Activated CD8-positive, alpha-beta memory T cell treated with anti-CD3 and anti-CD28 coated beads for 4 hours (primary cell): ENCODE data around the gene PDE1C.

Experiments used
- DNase-seq, 2 donors: peaks; one replicate each; pipeline ENCODE4 v3.0.0-alpha.2; 2020; ENCODE audit warnings: low read depth in 2 of 2

PDE1C gene

DNA sequence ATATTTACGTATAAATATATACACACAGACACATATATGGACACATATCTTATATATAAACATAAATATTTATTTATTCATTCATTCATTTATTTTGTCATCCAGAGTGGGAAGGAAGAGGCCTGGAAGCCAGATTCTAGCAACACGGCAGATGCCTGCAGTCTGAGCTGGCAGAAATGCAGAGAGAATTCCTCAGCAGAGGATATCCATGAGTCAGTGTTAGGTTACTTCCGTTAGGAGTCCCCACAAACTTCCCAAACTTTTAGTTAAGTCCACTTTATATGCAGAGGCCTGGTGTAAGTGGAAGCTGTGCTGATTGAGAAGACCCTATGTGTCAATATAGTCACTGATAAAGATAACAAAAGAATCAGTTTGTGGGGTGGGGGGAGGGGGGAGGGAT, 293.6 kb downstream of the PDE1C start:
- DNase-seq: no peak

DNA sequence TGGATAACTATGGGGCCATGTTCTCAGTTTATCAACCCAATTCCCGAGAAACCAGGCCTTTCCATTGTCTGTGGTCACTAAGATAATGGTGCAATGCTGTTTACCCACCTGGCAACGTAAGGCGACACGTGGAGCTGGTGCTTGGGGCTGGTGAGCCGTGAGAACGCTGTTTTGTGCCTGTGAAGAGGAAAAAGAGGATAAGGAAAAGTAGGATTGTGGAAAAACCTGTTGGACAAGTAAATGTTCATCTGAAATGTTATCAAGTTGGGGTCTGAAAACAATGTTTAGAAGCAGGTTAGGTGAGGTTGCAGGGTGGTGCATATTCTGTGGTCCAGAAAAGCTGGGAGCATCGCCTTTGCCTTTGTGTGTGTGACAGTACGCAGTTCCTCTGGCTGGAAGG, 294.7 kb downstream of the PDE1C start:
- no peak for DNase-seq

DNA sequence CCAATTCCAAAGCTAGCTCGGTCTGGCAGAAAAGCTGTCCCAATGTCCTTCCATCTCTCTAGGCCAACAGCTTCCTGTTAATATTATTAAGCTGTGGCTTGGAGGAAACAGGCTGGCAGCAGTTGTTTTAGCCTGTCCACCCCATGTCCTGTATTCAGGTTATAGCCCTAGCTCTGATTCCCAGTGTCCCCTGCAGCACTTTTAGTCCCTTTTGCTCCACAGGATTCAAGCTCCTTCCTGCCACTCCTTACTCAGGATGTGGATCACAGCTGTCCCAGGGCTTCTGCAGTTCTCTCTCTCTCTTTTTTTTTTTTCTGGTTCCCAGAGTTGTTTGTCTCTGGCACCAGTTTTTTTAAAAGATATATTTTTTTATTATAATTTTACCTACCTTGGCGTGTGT, 298.0 kb downstream of the PDE1C start:
- no peak for DNase-seq

DNA sequence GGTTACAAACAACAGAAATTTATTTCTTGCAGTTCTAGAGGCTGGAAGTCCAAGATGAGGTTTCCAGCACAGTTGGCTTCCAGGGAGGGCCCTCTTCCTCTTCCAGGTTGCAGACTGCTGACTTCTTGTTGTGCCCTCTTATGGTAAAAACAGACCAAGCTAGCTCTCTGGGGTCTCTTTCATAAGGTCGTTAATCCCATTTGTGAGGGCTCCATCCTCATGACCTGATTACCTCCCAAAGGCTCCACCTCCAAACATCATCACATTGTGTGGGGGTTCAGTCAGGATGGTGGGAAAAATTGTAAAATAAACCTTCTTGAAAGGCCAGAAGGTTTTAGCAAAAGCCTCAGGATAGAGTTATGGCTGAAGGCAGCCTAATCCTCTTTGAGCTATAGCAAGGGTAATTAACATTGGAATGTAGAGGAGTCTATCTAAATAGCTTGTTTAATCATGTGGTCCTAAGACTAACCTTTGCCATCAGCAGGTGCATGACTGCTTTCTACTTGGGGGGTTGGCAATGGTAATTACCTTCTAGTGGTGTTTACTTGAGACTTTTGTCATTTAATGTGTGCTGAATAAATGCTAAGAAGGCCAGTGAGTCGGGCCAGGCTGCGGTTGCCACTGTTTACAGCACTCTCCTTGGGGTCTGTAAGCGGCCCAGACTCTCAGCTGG, 302.4 kb downstream of the PDE1C start:
- no peak for DNase-seq

DNA sequence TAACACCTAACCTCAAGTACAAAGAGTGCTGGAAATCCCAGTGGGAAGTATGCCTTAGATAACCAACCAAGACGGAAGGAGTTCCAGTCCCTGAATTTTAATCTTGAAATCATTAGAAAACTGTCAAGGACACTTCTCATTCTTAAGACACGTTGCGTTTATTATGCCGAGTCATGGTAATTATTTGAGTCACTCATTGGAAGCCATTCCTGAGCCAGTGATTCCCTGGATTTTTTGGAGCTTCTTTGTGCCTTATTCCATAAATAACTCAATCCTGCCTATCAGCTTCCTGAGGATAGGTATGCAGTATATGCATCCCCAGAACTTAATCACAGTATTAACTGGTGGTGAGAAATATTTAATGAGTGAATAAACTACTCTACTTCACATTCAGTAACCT, 305.7 kb downstream of the PDE1C start:
- no peak for DNase-seq

DNA sequence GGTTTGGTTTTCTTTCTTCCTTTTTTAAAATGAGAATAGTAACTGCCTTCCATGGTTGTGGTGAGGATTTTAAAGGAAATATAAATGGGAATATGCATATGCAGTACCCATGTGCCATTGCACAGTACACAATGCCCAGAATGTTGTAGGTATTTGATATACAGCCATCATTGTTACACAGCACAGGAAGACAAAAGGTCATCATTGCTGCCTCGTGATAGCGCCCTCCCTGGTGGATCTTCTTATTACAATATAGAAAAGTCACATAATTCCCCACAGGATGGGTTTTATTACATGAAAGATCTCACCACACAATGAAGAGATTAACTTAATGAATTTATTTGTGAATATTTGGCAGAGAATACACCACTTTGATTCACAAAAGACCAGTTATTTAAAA, 306.7 kb downstream of the PDE1C start:
- DNase-seq: no peak

DNA sequence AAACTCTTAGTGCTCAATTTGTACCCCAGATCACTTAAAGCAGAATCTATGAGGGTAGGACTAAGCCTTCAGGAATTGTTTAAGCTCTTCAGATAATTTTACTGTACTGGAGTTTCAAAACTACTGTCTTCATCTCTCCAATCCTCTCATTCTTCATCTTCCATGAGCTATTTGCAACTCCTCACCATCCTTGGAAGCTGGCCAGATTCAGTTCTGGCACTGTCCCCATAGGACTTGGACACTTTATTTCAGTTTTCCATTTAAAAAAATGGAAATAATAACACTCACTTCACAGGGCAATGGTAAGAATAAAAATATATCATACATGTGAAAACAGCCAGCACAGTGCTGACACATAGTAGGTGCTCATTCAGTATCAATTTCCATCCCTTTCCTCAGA, 308.6 kb downstream of the PDE1C start:
- DNase-seq: no peak

DNA sequence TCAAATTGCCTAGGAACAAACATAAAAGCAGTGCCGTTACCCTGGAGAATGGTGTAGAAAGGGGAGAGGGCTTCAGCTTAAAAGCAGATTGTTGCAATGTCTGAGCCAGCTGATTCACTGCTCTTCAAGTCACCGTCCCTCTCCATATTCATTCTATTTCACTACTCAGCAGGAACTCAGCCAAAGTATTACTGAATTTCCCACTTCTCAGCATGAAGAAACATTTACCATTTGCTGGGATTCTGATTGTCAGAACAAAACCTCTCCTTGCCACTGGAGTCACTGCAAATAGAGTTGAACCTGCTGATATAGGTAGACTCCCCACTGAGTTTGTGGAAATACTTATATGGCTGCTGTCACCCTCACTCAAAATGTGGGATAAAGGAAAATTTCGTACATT, 311.5 kb downstream of the PDE1C start:
- no peak for DNase-seq

DNA sequence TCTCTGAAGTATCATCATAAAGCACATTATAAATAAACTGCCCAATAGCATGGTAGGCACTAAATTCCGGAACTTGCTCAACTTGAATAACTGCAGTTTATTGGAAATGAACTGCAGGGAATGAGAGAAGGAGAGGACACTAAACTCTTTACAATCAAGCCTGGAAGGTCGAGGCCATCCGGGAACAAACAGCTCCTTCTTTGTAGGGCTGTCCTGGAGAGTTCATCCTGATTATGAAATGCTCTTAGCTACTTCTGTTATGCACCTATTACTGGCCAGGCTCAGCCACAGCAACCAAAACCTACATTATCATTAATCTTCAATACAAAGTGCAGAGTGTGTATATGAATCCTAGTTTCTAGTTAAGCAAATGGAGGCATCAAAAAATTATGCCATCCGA, 318.5 kb downstream of the PDE1C start:
- no peak for DNase-seq

DNA sequence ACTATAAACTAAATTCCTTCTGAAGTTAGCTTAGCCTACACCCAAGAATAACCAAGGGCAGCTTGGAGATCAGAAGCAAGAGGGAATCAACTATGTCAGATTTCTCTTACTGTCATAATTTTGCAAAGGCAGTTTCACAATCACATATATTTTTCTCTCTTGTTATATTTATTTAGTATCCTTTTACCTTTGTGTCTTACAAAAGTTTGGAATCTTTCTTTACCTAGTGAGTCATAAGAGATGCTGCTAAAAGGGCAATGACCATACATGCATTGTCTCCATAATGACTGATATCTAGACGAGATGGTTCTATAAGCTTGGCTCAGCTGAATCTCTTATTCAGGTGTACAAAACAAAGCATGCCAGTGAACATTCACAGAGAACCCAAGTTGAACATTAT, 322.1 kb downstream of the PDE1C start:
- DNase-seq: no peak

DNA sequence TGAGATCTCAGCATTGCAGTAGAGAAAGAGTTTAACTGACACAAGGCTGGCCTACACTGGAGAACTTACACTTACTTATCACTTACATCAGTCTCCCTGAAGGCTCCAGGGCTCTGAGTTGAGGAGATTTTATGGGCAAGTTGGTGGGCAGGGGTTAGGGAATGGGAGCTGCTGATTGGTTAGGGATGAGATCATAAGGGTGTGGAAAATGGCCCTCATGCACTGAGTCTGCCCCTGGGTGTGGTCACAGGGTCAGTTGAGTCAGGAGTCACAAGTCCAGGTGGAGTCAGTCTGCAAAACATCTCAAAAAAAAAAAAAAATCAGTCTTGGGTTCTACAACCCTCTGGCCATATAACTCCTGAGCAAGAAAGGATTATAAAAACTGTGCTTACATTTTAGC, 322.7 kb downstream of the PDE1C start:
- DNase-seq: no peak

DNA sequence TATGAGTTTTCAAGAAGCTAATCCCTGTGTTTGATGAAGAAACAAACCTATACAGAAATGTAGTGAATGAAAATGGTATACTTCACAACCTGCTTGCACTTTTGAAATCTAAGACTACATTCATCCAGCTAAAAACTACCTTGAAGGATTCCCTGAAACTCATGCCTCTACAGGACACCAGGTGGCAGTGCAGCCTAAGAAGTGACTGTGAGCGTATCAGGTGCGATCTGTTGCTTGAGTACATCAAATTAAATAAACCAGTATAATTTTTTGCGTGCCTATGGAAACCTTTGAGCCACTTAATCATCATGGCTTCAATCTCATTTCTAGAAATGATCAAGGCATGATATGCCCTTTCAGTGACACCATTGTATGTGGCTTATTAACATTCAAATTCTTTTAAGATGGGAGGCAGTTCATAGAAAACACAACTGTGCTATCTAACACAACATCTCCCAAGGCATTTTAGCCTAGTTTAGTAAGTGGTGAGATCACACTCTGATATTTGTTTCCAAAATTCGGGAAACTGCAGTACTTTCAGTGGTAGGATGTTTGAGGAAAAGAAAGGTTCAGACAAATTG, 325.8 kb downstream of the PDE1C start:
- no peak for DNase-seq

DNA sequence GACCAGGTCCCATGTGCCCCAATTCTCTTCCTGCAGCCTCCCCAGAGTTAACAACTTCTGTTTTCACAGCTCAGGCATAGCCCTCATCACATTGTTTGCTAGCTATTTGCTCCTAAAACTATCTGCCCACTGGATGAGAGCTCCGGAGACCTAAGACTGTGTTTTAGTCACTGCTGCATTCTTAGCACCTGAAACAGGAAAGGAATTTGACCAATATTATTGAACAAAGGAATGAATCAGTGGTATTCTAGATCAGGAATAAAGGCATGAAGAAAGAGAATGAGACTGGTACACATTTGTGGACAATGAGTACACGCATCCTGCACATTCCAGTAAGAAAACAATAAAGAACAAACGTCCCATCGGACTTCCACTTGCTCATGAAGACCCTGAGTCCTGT, 328.4 kb downstream of the PDE1C start:
- no peak for DNase-seq

DNA sequence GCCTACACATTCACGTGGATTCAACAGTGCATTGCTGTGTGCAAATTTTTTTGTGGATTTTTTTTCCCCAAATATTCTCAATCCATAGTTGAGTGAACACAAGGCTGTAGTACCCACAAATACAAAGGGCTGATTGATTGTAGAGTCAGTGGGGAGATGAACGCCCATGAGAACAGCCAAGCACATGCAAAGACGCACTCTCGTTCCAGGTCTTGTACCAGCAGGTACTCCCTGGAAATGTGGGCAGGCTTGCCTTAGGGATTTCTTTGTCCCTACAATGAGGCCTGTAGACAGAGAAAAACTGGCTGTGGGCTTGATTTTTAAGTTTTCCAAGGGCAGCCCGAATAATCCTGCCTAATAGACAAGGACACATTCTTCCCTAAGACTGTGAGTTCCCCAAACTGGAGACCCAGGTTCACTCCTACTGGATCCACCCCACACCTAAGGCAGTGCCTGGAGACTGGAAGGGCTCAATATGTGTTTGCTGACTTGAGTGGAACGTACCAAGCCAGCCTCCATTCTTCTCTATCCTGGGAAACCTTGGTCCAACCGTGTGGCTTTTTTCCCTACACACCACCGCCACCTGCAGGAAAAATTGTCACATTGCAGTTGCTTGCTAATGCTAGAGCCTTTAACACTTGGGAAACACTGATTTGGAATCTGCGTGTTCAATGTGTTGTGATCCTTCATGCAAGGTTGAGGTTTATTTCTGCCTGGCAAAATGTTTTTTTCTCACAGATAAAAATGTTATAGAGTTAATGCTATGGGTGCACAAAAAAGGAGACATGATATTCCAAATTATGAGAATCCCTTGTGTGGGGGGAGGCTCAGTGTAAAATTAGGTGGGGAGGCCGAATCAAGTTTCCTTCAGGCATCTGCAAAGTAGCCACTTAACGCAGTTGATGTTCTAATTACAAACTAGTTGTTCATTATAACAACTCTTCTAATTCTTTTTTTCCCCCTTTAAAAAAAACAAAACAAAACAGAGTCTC, 333.9 kb downstream of the PDE1C start:
- no peak for DNase-seq

DNA sequence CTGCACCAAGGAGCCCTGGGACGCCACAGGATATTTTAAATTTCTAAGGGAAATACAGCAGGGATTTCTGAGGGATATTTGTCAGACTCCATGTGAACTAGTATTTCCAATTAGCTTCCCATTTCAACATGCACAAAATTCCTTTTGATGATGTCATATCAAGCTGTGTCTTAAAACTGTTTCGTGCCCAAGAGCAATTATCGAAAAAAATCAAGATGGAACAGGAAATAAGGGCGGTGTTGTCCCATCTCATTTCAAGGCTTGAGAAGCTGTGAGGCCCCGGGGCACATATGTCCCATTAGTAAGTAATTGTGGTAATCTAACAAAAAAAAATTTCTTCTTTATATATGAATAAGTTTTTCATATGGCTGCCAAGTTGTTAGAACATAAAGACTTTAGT, 335.8 kb downstream of the PDE1C start:
- no peak for DNase-seq

DNA sequence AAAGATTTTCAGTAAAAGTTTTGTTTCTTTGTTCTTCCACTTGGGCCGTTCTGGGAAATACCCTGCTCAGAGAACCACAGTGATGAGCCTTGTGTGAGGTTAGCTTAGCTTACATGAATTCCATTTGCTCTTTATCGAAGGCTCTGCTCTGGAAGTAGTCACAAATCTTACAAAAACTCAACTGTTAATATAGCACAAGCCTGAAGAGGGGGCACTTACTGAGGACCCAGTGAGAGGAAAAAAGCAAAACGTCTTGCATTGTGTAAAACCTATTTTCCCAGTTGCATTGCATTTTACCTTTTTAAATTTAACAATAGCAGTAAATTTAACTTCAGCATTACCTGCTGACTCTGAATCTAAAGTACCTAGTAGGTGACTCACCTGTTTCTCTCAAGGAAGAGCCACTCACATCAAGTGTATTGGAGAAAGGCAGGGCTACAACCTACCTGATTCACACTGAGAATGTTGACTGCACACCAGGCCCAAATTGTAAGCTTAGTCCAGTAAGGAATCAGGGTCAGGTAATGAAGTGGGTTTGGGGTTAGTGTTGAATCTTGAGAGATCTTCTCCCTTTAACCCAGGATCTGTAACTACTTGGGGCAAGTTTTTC, 340.9 kb downstream of the PDE1C start:
- no peak for DNase-seq

DNA sequence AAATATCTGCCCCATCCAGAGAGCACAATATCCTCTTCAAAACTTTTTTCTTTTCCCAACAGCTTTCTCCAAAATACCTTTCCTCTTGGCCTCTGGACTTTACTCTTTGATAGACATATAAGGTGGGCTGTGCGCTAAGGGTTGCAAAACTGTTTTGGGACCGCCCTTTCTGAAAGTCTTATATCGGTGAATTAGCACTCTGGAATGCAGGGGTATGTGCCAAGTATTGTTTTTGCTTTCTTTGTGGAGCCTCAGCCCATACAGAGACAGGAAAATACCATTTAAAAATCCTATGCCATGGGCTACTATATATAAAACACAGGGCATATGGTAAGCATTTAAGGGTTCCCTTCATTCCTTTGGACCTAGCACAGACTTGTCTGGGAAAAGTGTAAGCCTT, 345.5 kb downstream of the PDE1C start:
- DNase-seq: no peak

DNA sequence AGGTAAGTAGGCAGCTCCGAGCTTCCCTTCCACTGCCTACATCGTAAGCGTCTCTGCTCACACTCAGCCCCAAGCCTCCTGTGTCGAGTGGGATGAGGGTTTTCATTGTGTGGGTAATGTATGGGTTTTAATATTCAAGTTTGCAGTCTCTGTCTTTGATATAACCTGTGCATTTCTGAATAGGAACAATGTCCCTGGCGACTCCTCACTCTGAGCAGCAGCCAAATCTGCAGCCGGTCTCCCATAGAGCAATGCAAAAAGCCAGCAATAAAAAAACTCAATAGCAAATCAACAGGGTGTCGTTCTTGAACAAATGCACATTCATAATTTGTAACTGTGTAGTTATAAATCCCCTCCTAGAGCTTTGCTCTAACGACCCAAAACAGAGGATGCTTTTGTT, 349.8 kb downstream of the PDE1C start:
- no peak for DNase-seq

DNA sequence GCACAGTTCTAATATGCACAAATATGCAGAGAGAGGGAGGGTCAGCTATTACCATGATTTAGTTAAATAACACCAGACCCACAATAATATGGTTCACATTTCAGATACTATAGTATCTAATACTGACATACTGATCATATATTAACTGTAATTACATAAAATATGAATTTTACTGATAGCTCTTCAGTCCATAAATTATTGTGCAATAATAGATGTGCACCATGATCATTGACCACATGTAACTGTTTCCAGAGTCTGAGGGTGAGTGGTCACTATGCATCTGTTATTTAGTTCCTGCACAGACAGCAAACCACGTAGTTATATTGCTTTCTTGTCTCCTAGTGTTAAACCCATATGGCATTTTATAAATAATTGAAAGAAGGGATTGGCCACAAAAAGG, 353.9 kb downstream of the PDE1C start:
- no peak for DNase-seq

DNA sequence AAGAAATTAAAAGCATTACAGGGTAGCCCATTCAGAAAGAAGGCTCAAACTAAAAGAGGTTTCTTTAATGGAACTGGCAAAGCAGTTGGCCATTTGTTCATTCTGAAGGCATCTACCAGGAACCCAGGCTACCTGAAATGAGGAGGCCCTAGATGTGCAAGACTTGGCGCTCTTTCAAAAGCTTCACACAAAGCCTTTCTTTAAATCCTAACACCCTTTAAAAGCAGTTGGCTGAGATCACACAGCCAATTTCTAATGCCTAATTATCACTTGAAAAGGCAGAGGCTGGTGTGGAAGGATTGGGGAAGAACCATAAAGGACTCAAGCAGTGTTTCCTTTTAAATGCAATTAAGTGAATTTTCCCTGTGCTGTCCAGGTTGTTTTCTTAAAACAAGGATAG, 360.0 kb downstream of the PDE1C start:
- DNase-seq: no peak

DNA sequence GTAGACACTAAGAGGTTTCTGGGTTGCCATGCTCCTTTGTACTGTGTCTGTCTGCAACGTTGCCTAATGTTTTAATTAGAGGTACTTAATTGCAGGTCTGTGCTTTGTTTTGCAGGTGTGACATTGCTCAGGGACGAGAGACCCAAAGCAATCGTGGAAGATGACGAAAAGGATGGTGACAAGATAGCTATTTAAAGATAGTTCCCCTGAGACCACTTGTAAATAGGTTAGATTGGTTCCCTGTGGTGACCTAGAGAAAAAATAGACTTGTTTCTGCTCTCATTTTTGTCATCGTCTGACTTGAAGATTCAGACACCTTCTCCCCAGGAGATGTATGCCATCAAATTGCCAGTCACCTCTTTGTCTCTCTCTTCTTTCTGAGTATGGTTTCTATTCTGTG, 363.1 kb downstream of the PDE1C start:
- no peak for DNase-seq

DNA sequence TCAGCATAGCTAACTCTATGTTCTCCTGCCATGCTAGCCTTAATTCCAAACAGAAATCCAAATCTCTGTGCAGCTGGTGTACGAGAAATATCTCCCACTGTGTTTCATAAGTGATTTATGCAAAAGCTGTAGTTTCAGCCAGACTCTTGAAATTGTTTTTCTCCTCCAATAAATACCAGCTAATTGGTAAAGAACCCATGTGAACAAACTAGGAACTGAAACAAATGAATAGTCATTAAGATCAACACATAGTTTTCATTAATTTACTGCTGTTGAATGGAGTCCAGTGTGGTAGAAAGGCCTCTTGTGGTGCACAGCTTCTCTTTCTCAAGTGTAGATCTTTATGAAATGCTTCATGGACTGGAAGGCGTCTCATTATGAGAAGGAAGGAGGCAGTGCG, 364.8 kb downstream of the PDE1C start:
- DNase-seq: no peak

DNA sequence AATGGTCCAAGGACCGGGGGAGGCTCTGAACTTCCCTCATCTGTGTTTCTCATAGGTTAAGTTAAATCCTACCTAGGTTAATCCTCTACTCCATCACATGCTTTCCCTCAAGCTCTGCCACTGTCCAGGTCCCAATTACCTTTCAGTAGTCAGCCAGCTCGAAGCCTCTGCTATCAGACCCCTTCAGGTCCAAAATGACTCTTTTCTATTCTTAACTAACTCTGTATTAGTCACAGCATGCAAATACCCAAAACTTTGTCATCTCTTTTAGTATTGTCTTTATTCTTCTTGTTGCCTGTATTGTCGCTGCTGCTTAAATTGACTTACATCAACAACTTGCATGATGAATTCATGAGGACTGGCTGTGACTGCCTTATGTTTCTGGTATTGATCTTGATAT, 367.9 kb downstream of the PDE1C start:
- DNase-seq: no peak
